Parathyroid adenoma (tissue), 2 donors: ENCODE measurements around the gene NLGN1.

Experiments used
- H2AFZ ChIP-seq: fragments of 300-600 bp; sonication (generic); one replicate; pipeline ENCODE4 v1.7.0; 2017; ENCODE audit warnings: antibody characterized with exemption, mild to moderate bottlenecking
- H3K27ac ChIP-seq: fragments of 300-600 bp; sonication (generic); one replicate; pipeline ENCODE4 v1.7.0; 2017
- H3K27me3 ChIP-seq: fragments of 300-600 bp; sonication (generic); one replicate; pipeline ENCODE4 v1.7.0; 2017; ENCODE audit warnings: low read length; ENCODE audit not compliant: control insufficient read depth, insufficient read depth
- H3K36me3 ChIP-seq: fragments of 300-600 bp; sonication (generic); one replicate; pipeline ENCODE4 v1.7.0; 2017; ENCODE audit warnings: low read length; ENCODE audit not compliant: control insufficient read depth, insufficient read depth
- H3K4me1 ChIP-seq: fragments of 300-600 bp; sonication (generic); one replicate; pipeline ENCODE4 v1.7.0; 2017; ENCODE audit warnings: control low read depth
- H3K4me2 ChIP-seq: fragments of 300-600 bp; sonication (generic); one replicate; pipeline ENCODE4 v1.7.0; 2017; ENCODE audit warnings: low read length
- H3K4me3 ChIP-seq: fragments of 300-600 bp; sonication (generic); one replicate; pipeline ENCODE4 v1.7.0; 2017; ENCODE audit warnings: low read depth, low read length
- H3K79me2 ChIP-seq: fragments of 300-600 bp; sonication (generic); one replicate; pipeline ENCODE4 v1.7.0; 2017; ENCODE audit warnings: control low read depth
- H3K9ac ChIP-seq: fragments of 300-600 bp; sonication (generic); one replicate; pipeline ENCODE4 v1.7.0; 2017; ENCODE audit warnings: mild to moderate bottlenecking
- H3K9me3 ChIP-seq: fragments of 300-600 bp; sonication (generic); one replicate; pipeline ENCODE4 v1.7.0; 2017; ENCODE audit warnings: low read length; ENCODE audit not compliant: control insufficient read depth
- TF ChIP-seq, protein P1 (sequence below): fragments of 300-600 bp; sonication (generic); IDR thresholded peaks from one replicate; pipeline ENCODE4 v1.7.0; 2017; ENCODE audit warnings: antibody characterized with exemption, mild to moderate bottlenecking
- donor health status: primary hyperparathyroidism.

The NLGN1 gene

DNA sequence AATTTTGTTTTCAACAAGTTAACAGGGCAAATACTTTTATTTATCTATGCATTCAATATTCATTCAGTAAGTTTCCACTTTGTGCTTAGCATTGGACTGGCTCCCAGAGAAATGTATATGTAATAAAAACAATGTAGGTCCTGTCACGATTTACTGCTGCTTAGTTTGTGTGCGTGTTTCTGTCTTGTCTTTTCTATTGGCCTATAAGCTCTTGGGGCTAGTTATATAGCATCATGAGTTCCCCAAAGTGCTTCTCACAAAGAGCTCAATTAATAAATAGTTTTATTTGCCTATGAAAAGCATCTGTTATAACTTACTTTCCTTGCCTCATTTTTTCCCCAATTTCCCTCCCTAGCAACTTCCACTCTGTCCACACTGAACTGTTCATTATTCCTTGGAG, 794.9 kb downstream of the NLGN1 start:
- H3K4me2 ChIP-seq, result no peak overlapping the region
- no peak overlapping the region for H3K4me3 ChIP-seq
- no peaks in the 10 kb centered on the region for H3K36me3 ChIP-seq
- H2AFZ ChIP-seq, result no peak overlapping the region
- H3K27ac ChIP-seq, result no peak overlapping the region
- no peaks in the 10 kb centered on the region for H3K9me3 ChIP-seq
- H3K4me1 ChIP-seq, result no peaks in the 10 kb centered on the region
- TF ChIP-seq, protein P1, sequence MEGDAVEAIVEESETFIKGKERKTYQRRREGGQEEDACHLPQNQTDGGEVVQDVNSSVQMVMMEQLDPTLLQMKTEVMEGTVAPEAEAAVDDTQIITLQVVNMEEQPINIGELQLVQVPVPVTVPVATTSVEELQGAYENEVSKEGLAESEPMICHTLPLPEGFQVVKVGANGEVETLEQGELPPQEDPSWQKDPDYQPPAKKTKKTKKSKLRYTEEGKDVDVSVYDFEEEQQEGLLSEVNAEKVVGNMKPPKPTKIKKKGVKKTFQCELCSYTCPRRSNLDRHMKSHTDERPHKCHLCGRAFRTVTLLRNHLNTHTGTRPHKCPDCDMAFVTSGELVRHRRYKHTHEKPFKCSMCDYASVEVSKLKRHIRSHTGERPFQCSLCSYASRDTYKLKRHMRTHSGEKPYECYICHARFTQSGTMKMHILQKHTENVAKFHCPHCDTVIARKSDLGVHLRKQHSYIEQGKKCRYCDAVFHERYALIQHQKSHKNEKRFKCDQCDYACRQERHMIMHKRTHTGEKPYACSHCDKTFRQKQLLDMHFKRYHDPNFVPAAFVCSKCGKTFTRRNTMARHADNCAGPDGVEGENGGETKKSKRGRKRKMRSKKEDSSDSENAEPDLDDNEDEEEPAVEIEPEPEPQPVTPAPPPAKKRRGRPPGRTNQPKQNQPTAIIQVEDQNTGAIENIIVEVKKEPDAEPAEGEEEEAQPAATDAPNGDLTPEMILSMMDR, result no peak
- H3K79me2 ChIP-seq, result no peaks in the 10 kb centered on the region
- no peaks in the 10 kb centered on the region for H3K27me3 ChIP-seq
- H3K9ac ChIP-seq, result no peak overlapping the region

DNA sequence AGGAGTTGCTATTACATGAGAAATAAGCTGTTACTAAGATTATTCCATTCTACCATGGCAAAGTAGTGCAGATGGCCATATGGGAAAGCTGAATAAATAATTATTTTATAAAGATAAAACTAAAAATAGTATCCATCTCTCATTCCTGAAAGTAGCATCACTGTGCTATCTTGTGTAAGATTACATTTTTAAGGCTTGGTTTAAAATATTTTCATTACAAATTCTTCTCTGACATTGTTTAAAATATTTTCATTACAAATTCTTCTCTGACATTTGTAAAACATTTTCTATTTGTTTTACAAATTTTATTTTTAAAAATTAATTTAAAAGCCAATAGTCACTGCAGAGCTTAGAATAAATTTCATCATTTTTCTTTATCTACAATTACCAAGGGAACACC, 796.1 kb downstream of the NLGN1 start:
- no peaks in the 10 kb centered on the region for H3K9me3 ChIP-seq
- H3K4me3 ChIP-seq, result no peak overlapping the region
- no peaks in the 10 kb centered on the region for H3K27me3 ChIP-seq
- H3K79me2 ChIP-seq, result no peaks in the 10 kb centered on the region
- no peak overlapping the region for H3K9ac ChIP-seq
- TF ChIP-seq, protein P1, result no peak
- H3K4me1 ChIP-seq, result no peaks in the 10 kb centered on the region
- no peak overlapping the region for H2AFZ ChIP-seq
- no peak overlapping the region for H3K27ac ChIP-seq
- H3K36me3 ChIP-seq, result no peaks in the 10 kb centered on the region
- no peak overlapping the region for H3K4me2 ChIP-seq

DNA sequence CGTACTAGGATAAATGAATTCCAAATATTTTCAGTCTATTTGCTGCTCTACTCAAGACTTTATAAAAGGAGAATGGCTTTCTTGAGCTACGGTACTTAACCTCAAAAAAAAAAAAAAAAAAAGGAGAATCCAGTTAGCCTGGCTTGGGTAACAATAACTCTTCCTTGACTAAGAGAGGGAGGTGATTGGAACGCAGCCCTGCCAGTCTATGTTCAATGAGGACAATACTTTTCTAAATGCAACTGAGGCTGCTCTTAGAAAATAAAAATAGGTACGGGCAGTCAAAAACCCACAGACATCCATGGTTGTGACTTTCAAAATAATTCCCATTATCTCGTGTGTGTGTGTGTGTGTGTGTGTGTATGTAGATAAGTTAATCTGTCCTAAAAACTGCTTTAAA, 799.9 kb downstream of the NLGN1 start:
- no peak overlapping the region for H3K4me2 ChIP-seq
- H3K27ac ChIP-seq, result no peak overlapping the region
- no peak overlapping the region for H3K4me3 ChIP-seq
- TF ChIP-seq, protein P1, result no peak
- H3K27me3 ChIP-seq, result no peaks in the 10 kb centered on the region
- no peaks in the 10 kb centered on the region for H3K9me3 ChIP-seq
- no peaks in the 10 kb centered on the region for H3K4me1 ChIP-seq
- H2AFZ ChIP-seq, result no peak overlapping the region
- H3K36me3 ChIP-seq, result no peaks in the 10 kb centered on the region
- H3K79me2 ChIP-seq, result no peaks in the 10 kb centered on the region
- no peak overlapping the region for H3K9ac ChIP-seq

DNA sequence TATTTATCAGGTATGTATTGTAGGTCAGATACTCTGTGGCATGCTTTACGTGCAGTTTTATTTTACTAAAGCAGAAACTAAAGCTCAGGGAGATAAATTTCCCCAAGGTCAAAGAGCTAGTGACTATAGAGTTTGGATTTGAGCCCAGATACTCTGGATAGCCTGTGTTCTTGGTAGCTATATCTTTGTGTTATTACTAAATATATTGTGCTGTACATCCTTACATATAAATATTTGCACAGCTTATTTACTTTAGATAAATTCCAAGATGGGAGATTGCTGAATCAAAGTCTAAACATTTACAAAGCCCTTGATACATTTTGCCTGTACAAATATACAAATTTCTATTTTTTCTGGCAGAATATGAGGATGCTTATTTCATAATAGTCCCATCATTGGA, 800.7 kb downstream of the NLGN1 start:
- Histone ChIP-seq H3K4me1 (no peaks in the 10 kb centered on the region), H3K79me2 (no peaks in the 10 kb centered on the region), H3K27me3 (no peaks in the 10 kb centered on the region), H3K27ac (no peak overlapping the region), H3K36me3 (no peaks in the 10 kb centered on the region), H3K9me3 (no peaks in the 10 kb centered on the region), H2AFZ (no peak overlapping the region), H3K4me2 (no peak overlapping the region), H3K9ac (no peak overlapping the region), H3K4me3 (no peak overlapping the region)
- TF ChIP-seq, protein P1, result no peak

DNA sequence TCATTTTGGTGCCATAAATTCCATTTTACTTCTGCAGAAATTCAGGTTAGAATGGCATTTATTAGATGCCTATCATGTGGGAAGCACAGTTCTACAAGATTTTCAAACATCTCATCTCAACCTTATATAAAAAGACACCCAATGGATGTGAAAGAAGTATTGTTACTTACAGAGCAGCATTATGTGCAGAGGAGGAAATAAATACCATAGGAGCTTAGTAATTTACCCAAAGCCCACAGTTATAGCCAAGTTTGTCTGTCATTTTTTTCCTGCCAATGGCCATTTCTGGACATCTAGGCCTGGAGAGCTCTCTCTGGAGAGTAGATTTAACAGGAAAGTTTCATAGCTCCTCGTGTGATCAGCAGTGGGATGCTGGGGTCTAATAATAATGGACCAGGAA, 802.2 kb downstream of the NLGN1 start:
- H3K27ac ChIP-seq, result no peak overlapping the region
- TF ChIP-seq, protein P1, result no peak
- no peak overlapping the region for H3K9ac ChIP-seq
- H3K27me3 ChIP-seq, result no peaks in the 10 kb centered on the region
- H3K36me3 ChIP-seq, result no peaks in the 10 kb centered on the region
- no peak overlapping the region for H3K4me2 ChIP-seq
- H3K79me2 ChIP-seq, result no peaks in the 10 kb centered on the region
- no peaks in the 10 kb centered on the region for H3K4me1 ChIP-seq
- no peaks in the 10 kb centered on the region for H3K9me3 ChIP-seq
- H2AFZ ChIP-seq, result no peak overlapping the region
- no peak overlapping the region for H3K4me3 ChIP-seq
